ENCODE results near the gene XPR1.

The XPR1 gene

GRCh38 chr1:180924939-180925338 is 293.1 kb downstream of the XPR1 start:
- in situ Hi-C loops (cut with HindIII; ENCODE audit: low sequenced_read_pairs) = no loop called here
- TF ChIP-seq, protein P1, sequence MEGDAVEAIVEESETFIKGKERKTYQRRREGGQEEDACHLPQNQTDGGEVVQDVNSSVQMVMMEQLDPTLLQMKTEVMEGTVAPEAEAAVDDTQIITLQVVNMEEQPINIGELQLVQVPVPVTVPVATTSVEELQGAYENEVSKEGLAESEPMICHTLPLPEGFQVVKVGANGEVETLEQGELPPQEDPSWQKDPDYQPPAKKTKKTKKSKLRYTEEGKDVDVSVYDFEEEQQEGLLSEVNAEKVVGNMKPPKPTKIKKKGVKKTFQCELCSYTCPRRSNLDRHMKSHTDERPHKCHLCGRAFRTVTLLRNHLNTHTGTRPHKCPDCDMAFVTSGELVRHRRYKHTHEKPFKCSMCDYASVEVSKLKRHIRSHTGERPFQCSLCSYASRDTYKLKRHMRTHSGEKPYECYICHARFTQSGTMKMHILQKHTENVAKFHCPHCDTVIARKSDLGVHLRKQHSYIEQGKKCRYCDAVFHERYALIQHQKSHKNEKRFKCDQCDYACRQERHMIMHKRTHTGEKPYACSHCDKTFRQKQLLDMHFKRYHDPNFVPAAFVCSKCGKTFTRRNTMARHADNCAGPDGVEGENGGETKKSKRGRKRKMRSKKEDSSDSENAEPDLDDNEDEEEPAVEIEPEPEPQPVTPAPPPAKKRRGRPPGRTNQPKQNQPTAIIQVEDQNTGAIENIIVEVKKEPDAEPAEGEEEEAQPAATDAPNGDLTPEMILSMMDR (IDR thresholded peaks at IDR 0.05; ENCODE audit: low read depth, low read length) = no peak
- DNase-seq (ENCODE audit: low read depth, low spot score) = no peak
- H3K4me3 ChIP-seq (ENCODE audit: low read depth, low read length) = no peak overlapping the region

DNA sequence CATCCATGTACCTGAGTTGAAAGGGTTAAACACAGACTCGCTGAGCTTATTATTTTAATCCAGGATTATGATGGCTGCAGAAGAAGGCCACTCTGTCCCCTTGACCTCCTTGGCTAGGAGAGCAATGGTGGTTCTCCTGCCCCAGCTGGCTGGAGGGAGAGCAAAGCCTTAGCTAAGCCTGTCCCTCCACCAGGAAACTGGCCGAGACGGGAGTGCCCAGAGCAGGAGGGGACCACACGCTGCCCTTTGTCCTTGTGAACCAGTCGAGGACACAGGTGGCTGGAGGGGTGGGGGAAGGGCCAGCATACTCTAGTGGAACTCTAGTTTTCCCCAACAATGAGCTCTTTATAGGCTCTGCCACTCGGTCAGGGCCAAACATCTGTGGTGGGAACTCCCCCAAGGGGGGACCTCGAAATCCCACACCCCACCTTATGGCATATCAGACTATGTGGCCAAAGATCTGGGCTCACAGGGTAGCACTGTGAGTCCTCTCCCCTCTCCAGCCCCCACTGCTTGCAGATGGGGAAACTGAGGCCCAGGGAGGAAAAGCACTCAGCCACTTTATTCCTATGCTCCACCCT is 293.7 kb downstream of the XPR1 start:
- in situ Hi-C loops (cut with HindIII; ENCODE audit: low sequenced_read_pairs) = no loop called here
- TF ChIP-seq, protein P1 (IDR thresholded peaks at IDR 0.05; ENCODE audit: low read depth, low read length) = no peak

GRCh38 chr1:180926164-180926981 is 294.6 kb downstream of the XPR1 start:
- TF ChIP-seq, protein P1 (IDR thresholded peaks at IDR 0.05; ENCODE audit: low read depth, low read length) = no peak
- in situ Hi-C loops (cut with HindIII; ENCODE audit: low sequenced_read_pairs) = no loop called here
- no peak overlapping the region for H3K4me3 ChIP-seq (ENCODE audit: low read depth, low read length)
- DNase-seq (ENCODE audit: low read depth, low spot score) = peak; percentile 52

More for the DNA sequence above, 293.7 kb downstream of the XPR1 start:
- no peak overlapping the region for H3K4me3 ChIP-seq (ENCODE audit: low read depth, low read length)
- DNase-seq (ENCODE audit: low read depth, low spot score) = no peak

- DNase-seq (ENCODE audit: low read depth, low spot score) = no peak
- H3K4me3 ChIP-seq (ENCODE audit: low read depth, low read length) = no peak overlapping the region
Observed at GRCh38 chr1:180927348-180927747, 295.5 kb downstream of the XPR1 start.

GRCh38 chr1:180927841-180928240 is 296.0 kb downstream of the XPR1 start:
- TF ChIP-seq, protein P1 (IDR thresholded peaks at IDR 0.05; ENCODE audit: low read depth, low read length) = no peak
- in situ Hi-C loops (cut with HindIII; ENCODE audit: low sequenced_read_pairs) = no loop called here
- H3K4me3 ChIP-seq (ENCODE audit: low read depth, low read length) = no peak overlapping the region
- DNase-seq (ENCODE audit: low read depth, low spot score) = no peak

More at GRCh38 chr1:180927348-180927747, 295.5 kb downstream of the XPR1 start:
- TF ChIP-seq, protein P1 (IDR thresholded peaks at IDR 0.05; ENCODE audit: low read depth, low read length) = no peak
- in situ Hi-C loops (cut with HindIII; ENCODE audit: low sequenced_read_pairs) = no loop called here

- in situ Hi-C loops (cut with HindIII; ENCODE audit: low sequenced_read_pairs) = no loop called here
- no peak for DNase-seq (ENCODE audit: low read depth, low spot score)
- H3K4me3 ChIP-seq (ENCODE audit: low read depth, low read length) = no peak overlapping the region
- TF ChIP-seq, protein P1 (IDR thresholded peaks at IDR 0.05; ENCODE audit: low read depth, low read length) = no peak
Observed at GRCh38 chr1:180928331-180929230, 296.8 kb downstream of the XPR1 start.
